Sigmoid colon (tissue), 7 donors: ENCODE results near the gene ZNF771. TPM values are rescaled to one million over a fixed set of nuclear protein-coding genes. Genes with fewer than 3 reads are reported as not detected.

ENCODE experiments used
- DNase-seq: peaks from one replicate; pipeline ENCODE4 v3.0.0-alpha.2; 2019
- H3K27ac ChIP-seq, 4 donors: fragments of 200-600 bp; sonication (generic); one replicate each; pipeline ENCODE4 v1.5.1; 2016 to 2019; ENCODE audit warnings: mild to moderate bottlenecking in 1 of 4
- H3K27me3 ChIP-seq, 3 donors: fragments of 200-600 bp; sonication (generic); one replicate each; pipeline ENCODE4 v1.5.1; 2019; ENCODE audit warnings: mild to moderate bottlenecking in 1 of 3
- H3K36me3 ChIP-seq, 4 donors: fragments of 200-600 bp; sonication (generic); one replicate each; pipeline ENCODE4 v1.5.1; 2016 to 2019
- H3K4me1 ChIP-seq, 4 donors: fragments of 200-600 bp; sonication (generic); one replicate each; pipeline ENCODE4 v1.5.1; 2017 to 2019
- H3K4me3 ChIP-seq, 4 donors: fragments of 200-600 bp; sonication (generic); one replicate each; pipeline ENCODE4 v1.5.1; 2017 to 2019; ENCODE audit warnings: mild to moderate bottlenecking in 2 of 4, moderate library complexity in 1 of 4
- H3K9me3 ChIP-seq, 4 donors: fragments of 200-600 bp in 3 of 4; sonication (generic) in 3 of 4; one replicate each; pipeline versions ENCODE4 v1.5.1 to v1.6.1; 2013 to 2019
- EP300 ChIP-seq, 4 donors: sonication (generic); formaldehyde crosslinking; IDR thresholded peaks; one replicate each; pipeline ENCODE4 v1.6.1; 2017; ENCODE audit warnings: antibody characterized with exemption in 4 of 4
- POLR2A ChIP-seq, 2 donors: fragments of 450-650 bp; IDR thresholded peaks; one replicate each; pipeline ENCODE4 v1.6.1; 2016; ENCODE audit warnings: antibody characterized with exemption in 2 of 2, mild to moderate bottlenecking in 2 of 2, moderate library complexity in 2 of 2
- POLR2AphosphoS5 ChIP-seq, 4 donors: sonication (generic); formaldehyde crosslinking; IDR thresholded peaks; one replicate each; pipeline ENCODE4 v1.6.1; 2017; ENCODE audit warnings: antibody characterized with exemption in 4 of 4
- WGBS, 2 donors: extraction: QIAGEN DNeasy Blood & Tissue Kit; methylation state at CpG; one replicate each; pipeline ENCODE4 v1.1.7; 2013; 5-methylcytosine and 5-hydroxymethylcytosine counted together
- intact Hi-C: fragments of 100-400 bp; cut with DNase I; formaldehyde crosslinking; loops from one replicate; pipeline ENCODE4 v1.15.1; 2023
- polyA plus RNA-seq, 3 donors: library from polyadenylated mRNA; stranded (reverse); fragments of 200-250 nt; gene quantifications; one replicate each; pipeline ENCODE4 v1.2.3, GENCODE V29; 2013
- total RNA-seq, 4 donors: library from RNA; depleted of rRNA; stranded (reverse); fragments of >200 nt; gene quantifications; one replicate each; pipeline ENCODE4 v1.1.0, GENCODE V29; 2016
- TF ChIP-seq, protein P1 (sequence below), 4 experiments: fragments of 450-650 bp in 3 of 4; fragments of 200-600 bp in 1 of 4; IDR thresholded peaks; one replicate each; pipeline ENCODE4 v1.5.1; 2016 to 2019; ENCODE audit warnings: antibody characterized with exemption in 4 of 4, mild to moderate bottlenecking in 3 of 4, moderate library complexity in 2 of 4
- donor health status: healthy with polysubstance abuse.
- donor health status: Bipolar disorder and iron deficiency.
- donor health status: healthy.

The ZNF771 gene
- total and polyA plus RNA-seq, 7 donors = 2.5 to 30.7 (median 17.4) TPM

DNA sequence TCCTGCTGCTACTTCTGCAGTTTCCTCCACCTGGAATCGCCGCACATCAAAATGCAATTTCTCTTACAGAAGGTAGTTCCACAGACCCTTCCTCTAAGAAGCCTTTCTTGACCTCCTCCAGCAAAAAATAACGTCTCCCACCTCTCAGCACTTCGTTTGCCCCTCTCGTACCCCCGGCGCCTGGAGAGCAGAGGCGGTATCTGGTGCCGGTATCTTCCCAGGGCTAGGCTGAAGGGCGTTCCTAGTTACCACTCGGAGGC, 21.9 kb downstream of the ZNF771 start:
- intact Hi-C loops = no loop called here
- Histone ChIP-seq H3K36me3 (peaks cover 0 to 12% (median under 1%) of the 10 kb centered on the region in 4 donors), H3K4me3 (peak overlapping the region; percentile 46 to 74 (median 56)), H3K4me1 (peaks cover 0 to 21% (median 16%) of the 10 kb centered on the region in 4 donors), H3K27me3 (no peaks in the 10 kb centered on the region), H3K9me3 (no peaks in the 10 kb centered on the region), H3K27ac (peak overlapping the region; percentile 79 to 84 (median 82))
- 0 to 2% methylated on average over 11 of the region's 11 CpGs for WGBS, 2 donors
- DNase-seq = no peak
- no peak for TF ChIP-seq EP300 (IDR thresholded peaks at IDR 0.05)
- no peak for TF ChIP-seq POLR2A (IDR thresholded peaks at IDR 0.05)
- TF ChIP-seq POLR2AphosphoS5 (IDR thresholded peaks at IDR 0.05) = no peak
- TF ChIP-seq, protein P1, sequence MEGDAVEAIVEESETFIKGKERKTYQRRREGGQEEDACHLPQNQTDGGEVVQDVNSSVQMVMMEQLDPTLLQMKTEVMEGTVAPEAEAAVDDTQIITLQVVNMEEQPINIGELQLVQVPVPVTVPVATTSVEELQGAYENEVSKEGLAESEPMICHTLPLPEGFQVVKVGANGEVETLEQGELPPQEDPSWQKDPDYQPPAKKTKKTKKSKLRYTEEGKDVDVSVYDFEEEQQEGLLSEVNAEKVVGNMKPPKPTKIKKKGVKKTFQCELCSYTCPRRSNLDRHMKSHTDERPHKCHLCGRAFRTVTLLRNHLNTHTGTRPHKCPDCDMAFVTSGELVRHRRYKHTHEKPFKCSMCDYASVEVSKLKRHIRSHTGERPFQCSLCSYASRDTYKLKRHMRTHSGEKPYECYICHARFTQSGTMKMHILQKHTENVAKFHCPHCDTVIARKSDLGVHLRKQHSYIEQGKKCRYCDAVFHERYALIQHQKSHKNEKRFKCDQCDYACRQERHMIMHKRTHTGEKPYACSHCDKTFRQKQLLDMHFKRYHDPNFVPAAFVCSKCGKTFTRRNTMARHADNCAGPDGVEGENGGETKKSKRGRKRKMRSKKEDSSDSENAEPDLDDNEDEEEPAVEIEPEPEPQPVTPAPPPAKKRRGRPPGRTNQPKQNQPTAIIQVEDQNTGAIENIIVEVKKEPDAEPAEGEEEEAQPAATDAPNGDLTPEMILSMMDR (IDR thresholded peaks at IDR 0.05) = no peak

DNA sequence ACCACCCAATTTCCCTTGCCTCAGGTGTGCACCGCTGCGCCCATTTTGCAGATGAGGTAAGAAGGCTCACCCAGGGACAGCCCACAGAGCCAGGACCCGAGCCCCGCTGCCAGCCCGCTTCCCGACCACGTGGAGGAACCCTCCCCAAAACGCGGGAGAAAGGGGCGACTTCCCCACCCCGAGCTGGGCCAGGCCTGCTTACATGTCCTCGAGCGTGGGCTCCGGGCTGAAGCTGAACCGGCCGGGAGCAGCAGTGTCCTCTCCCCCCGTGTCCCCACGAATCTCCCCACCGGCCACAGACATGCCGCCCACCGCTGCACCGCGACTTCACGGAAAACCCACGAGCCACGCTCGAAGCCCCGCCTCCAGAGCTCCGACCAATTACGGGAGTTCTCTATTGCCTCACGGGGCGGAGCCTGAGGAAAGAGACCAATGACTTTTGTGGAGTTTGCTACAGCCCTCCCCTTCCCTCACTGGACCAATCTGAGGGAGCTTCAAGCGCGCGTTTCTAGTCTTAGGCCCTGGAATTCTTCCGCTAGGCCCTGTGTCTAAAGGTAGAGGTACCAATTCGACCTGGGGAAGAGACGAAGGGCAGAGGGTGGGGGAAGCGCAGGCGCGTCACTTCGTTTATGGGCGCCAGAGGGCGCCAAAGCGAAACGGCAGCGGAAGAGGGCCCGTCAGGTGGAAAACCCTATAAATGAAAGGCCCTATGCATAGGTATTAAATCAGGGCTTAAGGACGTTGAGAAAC, 22.4 kb downstream of the ZNF771 start, which contains the start of gene DCTPP1:
TSS of gene DCTPP1 (minus strand) at position 353 of the 750 bp plus-strand sequence. CDS start at position 303, 50 bp downstream.
- Histone ChIP-seq H3K4me3 (peak within 1 kb of the TSS; percentile 46 to 74 (median 56)), H3K4me1 (peaks cover 0 to 21% (median 16%) of the 10 kb centered on the region in 4 donors), H3K9me3 (no peaks in the 10 kb centered on the region), H3K27ac (peak within 1 kb of the TSS; percentile 79 to 84 (median 82)), H3K27me3 (no peaks in the 10 kb centered on the region), H3K36me3 (peaks cover 0 to 7% (median 0%) of the 10 kb centered on the region in 4 donors)
- WGBS, 2 donors = 0% methylated on average over 49 of the region's 49 CpGs
- TF ChIP-seq POLR2AphosphoS5 (IDR thresholded peaks at IDR 0.05) (peak; percentile 45 to 66 (median 56)), EP300 (IDR thresholded peaks at IDR 0.05) (no peak)
- TF ChIP-seq, protein P1 (IDR thresholded peaks at IDR 0.05) = peak; percentile 60 to 82 (median 62)
- peak; percentile 98 for DNase-seq
- intact Hi-C loops = loop anchor here (2.0 to 5.0 kb wide), 2 partner anchors 105 to 197 kb away; partner anchors contain the start of gene ZNF747

DNA sequence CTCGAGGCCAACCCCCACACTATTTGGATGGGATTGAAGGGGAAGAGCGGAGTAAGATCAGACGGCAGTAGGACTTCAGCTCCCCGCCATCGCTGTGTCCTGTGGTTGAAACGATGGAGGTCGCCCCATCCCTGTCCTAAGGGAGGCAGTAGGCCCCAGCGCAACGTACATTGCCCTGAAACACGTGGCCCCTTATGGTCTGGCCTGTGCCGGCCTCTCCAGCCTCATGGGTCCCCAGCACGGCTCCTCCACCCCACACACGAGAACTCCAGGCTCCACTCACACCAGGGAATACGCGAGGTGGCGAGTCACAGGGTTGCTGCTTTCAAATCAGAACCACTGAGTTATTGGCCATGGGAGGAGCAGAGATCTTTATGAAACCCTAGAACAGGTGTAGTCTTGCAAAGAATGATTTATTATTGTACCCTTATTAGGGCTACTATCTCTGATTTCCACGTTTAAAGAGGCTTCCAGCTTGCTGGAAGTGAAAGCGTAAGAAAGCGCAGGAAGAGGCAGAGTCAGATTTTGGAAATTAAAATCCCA, 23.1 kb downstream of the ZNF771 start:
- no peaks in the 10 kb centered on the region for H3K9me3 ChIP-seq

DNA sequence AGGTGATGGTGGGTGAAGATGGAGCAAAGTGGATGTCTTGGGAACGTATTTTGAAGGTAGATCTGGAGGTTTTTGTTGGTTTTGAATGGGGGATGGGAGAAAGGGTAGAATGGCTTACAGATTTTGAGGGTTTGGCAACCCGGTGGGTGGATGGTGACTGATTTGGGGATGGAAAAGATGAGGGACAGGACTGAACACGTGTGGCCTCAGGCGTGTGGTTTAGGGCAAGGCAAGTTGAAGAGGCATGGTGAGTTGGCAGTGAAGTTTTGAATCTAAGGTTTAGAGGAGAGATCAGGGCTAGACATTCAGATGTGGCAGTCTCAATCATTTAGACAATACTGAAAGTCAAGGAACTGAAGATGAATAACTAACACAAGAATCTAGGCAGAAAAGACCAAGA, 27.4 kb downstream of the ZNF771 start:
- Histone ChIP-seq H3K27me3 (no peaks in the 10 kb centered on the region), H3K4me3 (no peak overlapping the region), H3K36me3 (no peaks in the 10 kb centered on the region), H3K9me3 (no peaks in the 10 kb centered on the region), H3K27ac (no peak overlapping the region), H3K4me1 (peaks cover 0 to 8% (median 6%) of the 10 kb centered on the region in 4 donors)
- no peak for DNase-seq
- TF ChIP-seq, protein P1 (IDR thresholded peaks at IDR 0.05) = no peak
- TF ChIP-seq POLR2AphosphoS5 (IDR thresholded peaks at IDR 0.05) (no peak), POLR2A (IDR thresholded peaks at IDR 0.05) (no peak), EP300 (IDR thresholded peaks at IDR 0.05) (no peak)
- 73 to 88% methylated on average over 4 of the region's 4 CpGs for WGBS, 2 donors
- intact Hi-C loops = loop anchor here (5.0 kb wide), 1 partner anchor 192 kb away; no protein-coding TSS in a partner anchor

More for the DNA sequence above, 23.1 kb downstream of the ZNF771 start:
- Histone ChIP-seq H3K4me3 (peak overlapping the region; percentile 46 to 74 (median 56)), H3K36me3 (peaks cover 0 to 7% (median 0%) of the 10 kb centered on the region in 4 donors), H3K4me1 (peaks cover 0 to 21% (median 16%) of the 10 kb centered on the region in 4 donors), H3K27ac (peak overlapping the region; percentile 79 to 84 (median 82)), H3K27me3 (no peaks in the 10 kb centered on the region)
- intact Hi-C loops = loop anchor here (2.0 to 5.0 kb wide), 2 partner anchors 104 to 197 kb away; partner anchors contain the start of gene ZNF747
- TF ChIP-seq EP300 (IDR thresholded peaks at IDR 0.05) (no peak), POLR2AphosphoS5 (IDR thresholded peaks at IDR 0.05) (no peak), POLR2A (IDR thresholded peaks at IDR 0.05) (no peak)
- WGBS, 2 donors = 59 to 61% methylated on average over 19 of the region's 19 CpGs
- no peak for DNase-seq

DNA sequence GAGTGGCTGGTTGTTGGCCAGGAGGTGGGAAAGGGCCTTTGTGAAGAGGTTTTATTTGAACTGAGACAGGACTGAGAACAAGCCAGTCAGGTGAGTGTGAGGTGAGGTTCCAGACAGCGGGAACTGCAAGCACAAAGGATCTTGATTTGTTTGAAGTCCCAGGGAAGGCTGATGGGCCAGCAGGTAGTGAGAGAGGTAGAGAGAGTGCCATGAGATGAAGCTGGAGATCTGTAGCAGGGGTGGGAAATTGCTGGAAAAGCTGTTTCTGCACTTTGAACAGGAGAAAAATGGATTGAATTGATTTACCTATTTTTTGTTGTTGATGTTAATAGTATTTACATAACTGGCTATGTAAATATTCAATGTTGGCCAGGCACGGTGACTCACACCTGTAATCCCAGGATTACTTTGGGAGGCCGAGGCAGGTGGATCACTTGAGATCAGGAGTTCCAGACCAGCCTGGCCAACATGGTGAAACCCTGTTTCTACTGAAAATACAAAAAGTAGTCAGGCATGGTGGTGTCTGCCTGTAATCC, 30.2 kb downstream of the ZNF771 start:
- intact Hi-C loops = no loop called here
- no peak overlapping the region for H3K27ac ChIP-seq

More for the DNA sequence above, 30.2 kb downstream of the ZNF771 start:
- Histone ChIP-seq H3K36me3 (no peaks in the 10 kb centered on the region), H3K27me3 (no peaks in the 10 kb centered on the region), H3K4me3 (no peak overlapping the region), H3K9me3 (no peaks in the 10 kb centered on the region), H3K4me1 (no peaks in the 10 kb centered on the region)
- WGBS, 2 donors = 16 to 59% methylated on average over 3 of the region's 3 CpGs
- TF ChIP-seq POLR2A (IDR thresholded peaks at IDR 0.05) (no peak), EP300 (IDR thresholded peaks at IDR 0.05) (no peak), POLR2AphosphoS5 (IDR thresholded peaks at IDR 0.05) (no peak)
- TF ChIP-seq, protein P1 (IDR thresholded peaks at IDR 0.05) = no peak
- DNase-seq = no peak
